H1 (cell line): ENCODE measurements around the gene BBS9. TPM values are rescaled to one million over a fixed set of nuclear protein-coding genes. Genes with fewer than 3 reads are reported as not detected.

Source experiments
- CTCF ChIA-PET: fragments of 300-600 bp; sonication (Branson Sonifier 250); formaldehyde crosslinking; loops from one replicate; lab custom pipeline; 2021; ENCODE audit not compliant: partially characterized antibody; lab: Charles Lee
- POLR2A ChIA-PET: fragments of 300-600 bp; sonication (Branson Sonifier 250); formaldehyde crosslinking; loops from one replicate; lab custom pipeline; 2021; ENCODE audit warnings: inconsistent platforms; ENCODE audit not compliant: partially characterized antibody; lab: Charles Lee
- DNase-seq, 2 experiments: peaks; one replicate each; pipeline versions ENCODE4 v3.0.0 to v3.0.0-alpha.2; 2010 to 2022; ENCODE audit warnings: low spot score in 2 of 2, low read depth in 1 of 2, mixed read lengths in 1 of 2
- FAIRE-seq: peaks from 2 replicates; lab custom pipeline; 2011; peaks lifted over from hg19 to GRCh38; lab: Jason Lieb, UNC
- H2AFZ ChIP-seq: 2 replicates; pipeline ENCODE4 v1.8.1; 2012; ENCODE audit warnings: low read length, inconsistent platforms
- H2AK5ac ChIP-seq: 2 replicates; pipeline ENCODE4 v1.6.1; 2013; ENCODE audit warnings: low read depth, low read length
- H2BK120ac ChIP-seq: replicated peaks from 2 replicates; pipeline ENCODE3; 2013; ENCODE audit warnings: low read depth, low read length, inconsistent platforms
- H2BK12ac ChIP-seq: 2 replicates; pipeline ENCODE4 v1.6.1; 2013; ENCODE audit warnings: low read depth, low read length
- H2BK15ac ChIP-seq: 2 replicates; pipeline ENCODE4 v1.6.1; 2013; ENCODE audit warnings: low read length
- H2BK20ac ChIP-seq: 2 replicates; pipeline ENCODE4 v1.6.1; 2013; ENCODE audit warnings: low read length
- H2BK5ac ChIP-seq: 2 replicates; pipeline ENCODE4 v1.6.1; 2013; ENCODE audit warnings: low read depth, low read length
- H3K14ac ChIP-seq: 2 replicates; pipeline ENCODE4 v1.6.1; 2013; ENCODE audit warnings: inconsistent platforms; ENCODE audit not compliant: insufficient read length
- H3K18ac ChIP-seq: 2 replicates; pipeline ENCODE4 v1.6.1; 2013; ENCODE audit warnings: low read length; ENCODE audit errors: extremely low read depth
- H3K23ac ChIP-seq: 2 replicates; pipeline ENCODE4 v1.6.1; 2013; ENCODE audit warnings: inconsistent platforms; ENCODE audit not compliant: insufficient read length
- H3K23me2 ChIP-seq: 2 replicates; pipeline ENCODE4 v1.6.1; 2013; ENCODE audit warnings: low read depth, low read length
- H3K27ac ChIP-seq: 2 replicates; pipeline ENCODE4 v1.6.1; 2011; ENCODE audit warnings: low read depth, low read length, inconsistent platforms
- H3K27me3 ChIP-seq, 4 experiments: replicated peaks in 1 of 4; 1 replicate in 1 of 4; 2 replicates in 3 of 4; pipeline versions ENCODE4 v1.6.1 to v1.8.1; 2011 to 2013; ENCODE audit warnings: low read length in 3 of 4, mild to moderate bottlenecking in 3 of 4, inconsistent platforms in 2 of 4, mixed read lengths in 2 of 4, moderate library complexity in 1 of 4; ENCODE audit not compliant: control insufficient read depth in 3 of 4, insufficient read depth in 3 of 4; ENCODE audit errors: extremely low read depth in 1 of 4
- H3K36me3 ChIP-seq, 4 experiments: 2 replicates each; pipeline versions ENCODE4 v1.6.1 to v1.8.1; 2011 to 2013; ENCODE audit warnings: mild to moderate bottlenecking in 4 of 4, low read length in 3 of 4, moderate library complexity in 2 of 4, control low read depth in 1 of 4, inconsistent platforms in 1 of 4; ENCODE audit not compliant: insufficient read depth in 4 of 4, control insufficient read depth in 2 of 4
- H3K4ac ChIP-seq: replicated peaks from 2 replicates; pipeline ENCODE3; 2013; ENCODE audit warnings: low read length, low read depth, mixed read lengths, inconsistent platforms; ENCODE audit not compliant: insufficient read length
- H3K4me1 ChIP-seq, 4 experiments: replicated peaks in 1 of 4; 1 replicate in 1 of 4; 2 replicates in 3 of 4; pipeline versions ENCODE4 v1.6.1 to v1.8.1; 2011 to 2013; ENCODE audit warnings: low read length in 3 of 4, inconsistent platforms in 2 of 4, mixed read lengths in 1 of 4; ENCODE audit not compliant: insufficient read depth in 4 of 4, control insufficient read depth in 3 of 4
- H3K4me2 ChIP-seq, 2 experiments: 2 replicates each; pipeline versions ENCODE4 v1.6.1 to v1.8.1; 2011 to 2013; ENCODE audit warnings: low read depth in 2 of 2, low read length in 2 of 2, control low read depth in 1 of 2, inconsistent platforms in 1 of 2, mild to moderate bottlenecking in 1 of 2; ENCODE audit not compliant: insufficient read depth in 1 of 2
- H3K4me3 ChIP-seq, 4 experiments: fragments of 200-600, 300-600 bp in 1 of 4; sonication (generic), shearing (Covaris generic), sonication (Bioruptor Twin) in 1 of 4; 2 replicates each; pipeline versions ENCODE4 v1.5.1 to v1.8.1; 2011 to 2016; ENCODE audit warnings: low read length in 4 of 4, low read depth in 3 of 4, control low read depth in 2 of 4, inconsistent platforms in 2 of 4, mild to moderate bottlenecking in 2 of 4, mixed read lengths in 1 of 4, moderate library complexity in 1 of 4; ENCODE audit not compliant: insufficient read depth in 2 of 4; ENCODE audit errors: extremely low read depth in 1 of 4
- H3K56ac ChIP-seq: replicated peaks from 2 replicates; pipeline ENCODE3; 2013; ENCODE audit warnings: low read depth, mild to moderate bottlenecking, mixed read lengths, low read length, inconsistent platforms; ENCODE audit not compliant: insufficient read length
- H3K79me1 ChIP-seq: 2 replicates; pipeline ENCODE4 v1.6.1; 2013; ENCODE audit warnings: low read depth, low read length, control low read depth
- H3K79me2 ChIP-seq, 2 experiments: 2 replicates each; pipeline versions ENCODE4 v1.6.1 to v1.8.1; 2012 to 2013; ENCODE audit warnings: low read length in 2 of 2, mild to moderate bottlenecking in 2 of 2, inconsistent platforms in 1 of 2; ENCODE audit not compliant: insufficient read depth in 2 of 2, control insufficient read depth in 1 of 2
- H3K9ac ChIP-seq, 4 experiments: replicated peaks in 1 of 4; 1 replicate in 1 of 4; 2 replicates in 3 of 4; pipeline versions ENCODE4 v1.6.1 to v1.8.1; 2011 to 2013; ENCODE audit warnings: low read depth in 3 of 4, low read length in 3 of 4, control low read depth in 2 of 4, mild to moderate bottlenecking in 2 of 4, moderate library complexity in 2 of 4, inconsistent platforms in 1 of 4; ENCODE audit errors: extremely low read depth in 1 of 4
- H3K9me3 ChIP-seq, 2 experiments: 2 replicates each; pipeline versions ENCODE4 v1.6.1 to v1.8.1; 2012 to 2013; ENCODE audit warnings: mild to moderate bottlenecking in 2 of 2, moderate library complexity in 2 of 2, control low read depth in 1 of 2, inconsistent platforms in 1 of 2, low read depth in 1 of 2, low read length in 1 of 2, mixed read lengths in 1 of 2; ENCODE audit not compliant: insufficient read depth in 2 of 2
- H4K20me1 ChIP-seq, 2 experiments: replicated peaks in 1 of 2; 2 replicates each; pipeline versions ENCODE3 to v1.8.1; 2011 to 2013; ENCODE audit warnings: inconsistent platforms in 2 of 2, low read length in 2 of 2, mild to moderate bottlenecking in 1 of 2; ENCODE audit not compliant: insufficient read depth in 2 of 2, control insufficient read depth in 1 of 2
- H4K5ac ChIP-seq: 2 replicates; pipeline ENCODE4 v1.6.1; 2013; ENCODE audit warnings: low read length, low read depth, mixed read lengths, inconsistent platforms; ENCODE audit not compliant: insufficient read length
- H4K8ac ChIP-seq: 2 replicates; pipeline ENCODE4 v1.8.0; 2013; ENCODE audit warnings: mild to moderate bottlenecking, moderate library complexity, low read length, inconsistent platforms; ENCODE audit not compliant: insufficient read depth; ENCODE audit errors: extremely low read depth
- H4K91ac ChIP-seq: replicated peaks from 2 replicates; pipeline ENCODE3; 2013; ENCODE audit warnings: low read length, mixed read lengths, inconsistent platforms; ENCODE audit not compliant: insufficient read length
- BACH1 ChIP-seq: IDR thresholded peaks from 2 replicates; pipeline ENCODE4 v1.6.1; 2012; ENCODE audit warnings: low read length, improper control_type of control experiment
- KDM4A ChIP-seq: IDR thresholded peaks from one replicate; pipeline ENCODE4 v1.7.1; 2012; ENCODE audit warnings: low read depth, mild to moderate bottlenecking, moderate library complexity, low read length, inconsistent platforms; ENCODE audit not compliant: severe bottlenecking
- RAD21 ChIP-seq, 2 experiments: IDR thresholded peaks in 1 of 2; conservative IDR thresholded peaks in 1 of 2; 2 replicates each; pipeline ENCODE4 v1.6.1; 2011; ENCODE audit warnings: low read depth in 2 of 2, low read length in 2 of 2, improper control_type of control experiment in 1 of 2, inconsistent platforms in 1 of 2, mild to moderate bottlenecking in 1 of 2, moderate library complexity in 1 of 2
- RNF2 ChIP-seq: fragments of 200-900, 300-1000 bp; sonication (generic); IDR thresholded peaks from 2 replicates; pipeline ENCODE4 v1.7.1; 2016; ENCODE audit warnings: borderline replicate concordance, low read depth, mild to moderate bottlenecking, antibody characterized with exemption, low read length; ENCODE audit not compliant: poor library complexity, severe bottlenecking; ENCODE audit errors: missing control alignments
- SIRT6 ChIP-seq: IDR thresholded peaks from one replicate; pipeline ENCODE4 v1.7.1; 2012; ENCODE audit warnings: low read length, inconsistent platforms
- TEAD4 ChIP-seq: IDR thresholded peaks from 2 replicates; pipeline ENCODE4 v1.6.1; 2012; ENCODE audit warnings: low read depth, low read length, inconsistent platforms, mixed read lengths
- WGBS, 2 experiments: shearing (Covaris generic) in 1 of 2; methylation state at CpG; one replicate each; pipeline versions ENCODE4 v1.1.6 to v1.1.7; 2013 to 2015; ENCODE audit warnings: low lambda C conversion rate in 2 of 2, mixed read lengths in 2 of 2, inconsistent platforms in 1 of 2, low coverage in 1 of 2, missing lambda C conversion rate in 1 of 2; ENCODE audit not compliant: insufficient replicate concordance in 2 of 2, insufficient coverage in 1 of 2, insufficient read length in 1 of 2; ENCODE audit errors: extremely low coverage in 1 of 2, missing lambda C conversion rate in 1 of 2; 5-methylcytosine and 5-hydroxymethylcytosine counted together
- polyA plus RNA-seq, 7 experiments: library from polyadenylated mRNA; depleted of rRNA in 3 of 7; stranded (reverse) in 5 of 7; unstranded in 2 of 7; fragments of >200 nt in 5 of 7; fragments of 200-250 nt in 2 of 7; gene quantifications; 1 replicate in 5 of 7; 2 replicates in 1 of 7; 4 replicates in 1 of 7; pipeline versions ENCODE4 v1.2.1 to v1.2.3, GENCODE V29; 2011 to 2013; ENCODE audit warnings: missing spikeins in 2 of 7, mixed read lengths in 2 of 7
- total RNA-seq: library from RNA; stranded (reverse); fragmentation: NEBNext Ultra II Directional; extraction: Animal tissue kit (Norgen Biotek cat#: 25700); gene quantifications from 2 replicates; pipeline ENCODE4 v1.2.1, GENCODE V29; 2021
- TF ChIP-seq, protein P1 (sequence below): IDR thresholded peaks from 2 replicates; pipeline ENCODE4 v1.6.1; 2011; ENCODE audit warnings: low read length, improper control_type of control experiment

BBS9 gene
- total and polyA plus RNA-seq, 2 of the 8 experiments (the other 6 are each of a cell fraction or from before 2014, with no cell fraction given), result 22.3 to 37.0 TPM

DNA sequence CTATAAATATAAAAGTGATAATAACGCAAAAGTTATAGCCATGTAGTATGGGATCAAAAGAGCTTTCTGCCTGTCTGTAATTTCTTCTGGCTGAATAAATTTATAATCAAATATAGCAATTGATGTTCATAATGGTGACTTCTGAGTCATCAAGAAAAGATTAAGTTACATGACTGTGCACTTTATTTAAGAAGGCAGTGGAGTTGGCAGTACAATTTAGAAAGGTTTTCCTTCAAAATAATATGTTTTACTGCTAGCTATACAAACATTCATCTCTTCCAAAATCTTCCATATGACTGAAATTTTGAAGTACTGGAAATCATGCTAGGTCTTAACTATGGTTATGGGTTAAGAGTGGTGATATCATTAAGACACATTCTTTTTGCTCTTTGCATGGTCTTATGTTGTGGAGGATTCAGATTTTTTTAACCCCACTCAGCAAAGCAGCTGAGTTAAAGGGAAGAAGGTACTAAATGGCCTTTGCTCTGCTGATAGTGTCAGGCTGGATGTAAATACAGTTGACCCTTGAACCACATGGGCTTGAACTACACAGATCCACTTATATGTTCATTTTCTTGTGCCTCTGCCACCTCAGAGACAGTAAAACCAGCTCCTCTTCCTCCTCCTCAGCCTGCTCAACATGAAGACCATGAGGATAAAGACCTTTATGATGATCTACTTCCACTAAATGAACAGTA is 323.6 kb downstream of the BBS9 start:
- Histone ChIP-seq H3K27ac (no peak overlapping the region), H4K8ac (no peak overlapping the region), H3K23ac (no peak overlapping the region), H2BK5ac (no peak overlapping the region), H4K91ac (no peak overlapping the region), H3K23me2 (no peaks in the 10 kb centered on the region), H3K56ac (no peak overlapping the region), H2BK20ac (no peak overlapping the region), H3K14ac (no peak overlapping the region), H3K9me3 (no peaks in the 10 kb centered on the region), H2BK120ac (no peak overlapping the region), H3K4me3 (no peak overlapping the region), H3K18ac (no peak overlapping the region), H2BK12ac (no peak overlapping the region), H2BK15ac (no peak overlapping the region), H2AFZ (no peak overlapping the region), H3K4me1 (no peaks in the 10 kb centered on the region), H4K20me1 (no peaks in the 10 kb centered on the region), H3K9ac (no peak overlapping the region), H3K79me1 (no peaks in the 10 kb centered on the region), H3K79me2 (no peaks in the 10 kb centered on the region), H3K4me2 (no peak overlapping the region), H2AK5ac (no peak overlapping the region), H3K27me3 (no peaks in the 10 kb centered on the region), H3K36me3 (no peaks in the 10 kb centered on the region), H4K5ac (no peak overlapping the region), H3K4ac (no peak overlapping the region)
- CTCF ChIA-PET, result interaction anchor here (0.6 kb wide), 1 partner anchor 275 kb away, joined by 3 read pairs; no protein-coding TSS in a partner anchor
- POLR2A ChIA-PET, result interaction anchor here (0.6 to 0.7 kb wide), 2 partner anchors 34 to 289 kb away, joined by 3 read pairs; no protein-coding TSS in a partner anchor
- no peak for TF ChIP-seq RNF2
- no peak for TF ChIP-seq RAD21 (IDR thresholded peaks at IDR 0.05 in 1 of 2, conservative IDR thresholded peaks at IDR 0.05 in 1 of 2; ENCODE audit: low read depth in 2 of 2, low read length in 2 of 2)
- TF ChIP-seq, protein P1, sequence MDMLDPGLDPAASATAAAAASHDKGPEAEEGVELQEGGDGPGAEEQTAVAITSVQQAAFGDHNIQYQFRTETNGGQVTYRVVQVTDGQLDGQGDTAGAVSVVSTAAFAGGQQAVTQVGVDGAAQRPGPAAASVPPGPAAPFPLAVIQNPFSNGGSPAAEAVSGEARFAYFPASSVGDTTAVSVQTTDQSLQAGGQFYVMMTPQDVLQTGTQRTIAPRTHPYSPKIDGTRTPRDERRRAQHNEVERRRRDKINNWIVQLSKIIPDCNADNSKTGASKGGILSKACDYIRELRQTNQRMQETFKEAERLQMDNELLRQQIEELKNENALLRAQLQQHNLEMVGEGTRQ, result no peak
- TF ChIP-seq BACH1, result 0 out of 2 replicates have a peak, but pooled peaks have one; percentile 10
- no peak for TF ChIP-seq KDM4A
- no peak for TF ChIP-seq SIRT6
- TF ChIP-seq TEAD4, result no peak
- 95% methylated on average over 1 of the region's 1 CpG; no CpG with 5 or more reads in 1 of the 2 experiments for WGBS, 2 experiments
- DNase-seq (no peak), FAIRE-seq (no peak)
